Measurements from ENCODE around the gene POU2F3. TPM values are rescaled to one million over a fixed set of nuclear protein-coding genes. Genes with fewer than 3 reads are reported as not detected.
"Not testable (repeated sequence)": the region's sequence is repeated elsewhere in the genome, so short reads cannot be mapped to it uniquely, and the experiment has no call there.

POU2F3 gene
- total RNA-seq, 1 donor from 2014 or later = not detected

DNA sequence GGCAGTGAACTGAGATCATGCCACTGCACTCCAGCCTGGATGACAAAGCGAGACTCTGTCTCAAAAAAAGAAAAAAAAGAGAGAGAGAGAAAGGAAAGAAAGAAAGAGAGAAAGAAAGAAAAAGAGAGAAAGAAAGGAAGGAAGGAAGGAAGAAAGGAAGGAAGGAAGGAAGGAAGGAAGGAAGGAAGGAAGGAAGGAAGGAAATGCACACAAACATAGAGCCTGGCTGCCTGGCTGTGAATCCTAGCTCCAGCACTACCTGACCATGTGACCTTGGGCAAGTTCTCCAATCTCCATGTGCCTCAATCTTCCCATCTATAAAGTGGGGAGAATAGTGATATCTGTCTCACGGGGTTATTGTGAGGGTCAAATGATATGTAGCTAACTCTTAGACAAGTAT is 34.0 kb downstream of the POU2F3 start:
- DNase-seq (ENCODE audit: low spot score); ATAC-seq: not testable (repeated sequence)

- no peak for ATAC-seq
- no peak for DNase-seq (ENCODE audit: low spot score)
Observed at GRCh38 chr11:120279502-120279901, 39.6 kb downstream of the POU2F3 start.

DNA sequence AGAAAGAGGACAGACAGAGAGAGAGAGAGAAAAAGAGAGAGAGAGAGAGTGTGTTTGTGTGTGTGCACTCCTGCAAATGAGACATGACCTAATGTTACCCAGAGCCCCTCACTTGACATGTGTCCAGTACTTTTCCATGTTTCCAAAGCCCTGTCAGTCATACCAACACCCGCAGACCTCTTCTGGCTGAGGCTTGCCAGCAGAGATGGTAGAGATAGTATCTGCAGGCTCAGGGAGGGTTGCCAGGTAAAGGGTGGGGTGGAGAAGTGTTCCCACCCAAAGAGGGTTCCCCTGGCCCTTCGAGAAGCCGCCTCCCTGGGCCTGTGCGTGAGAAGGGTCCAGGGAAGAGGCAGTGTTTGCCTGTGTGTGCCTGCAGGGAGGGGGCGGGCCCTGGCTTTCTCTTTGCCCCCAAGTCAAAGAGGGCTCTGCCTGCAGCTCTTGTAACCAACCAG is 40.7 kb downstream of the POU2F3 start:
- DNase-seq (ENCODE audit: low spot score) (no peak), ATAC-seq (no peak)

DNA sequence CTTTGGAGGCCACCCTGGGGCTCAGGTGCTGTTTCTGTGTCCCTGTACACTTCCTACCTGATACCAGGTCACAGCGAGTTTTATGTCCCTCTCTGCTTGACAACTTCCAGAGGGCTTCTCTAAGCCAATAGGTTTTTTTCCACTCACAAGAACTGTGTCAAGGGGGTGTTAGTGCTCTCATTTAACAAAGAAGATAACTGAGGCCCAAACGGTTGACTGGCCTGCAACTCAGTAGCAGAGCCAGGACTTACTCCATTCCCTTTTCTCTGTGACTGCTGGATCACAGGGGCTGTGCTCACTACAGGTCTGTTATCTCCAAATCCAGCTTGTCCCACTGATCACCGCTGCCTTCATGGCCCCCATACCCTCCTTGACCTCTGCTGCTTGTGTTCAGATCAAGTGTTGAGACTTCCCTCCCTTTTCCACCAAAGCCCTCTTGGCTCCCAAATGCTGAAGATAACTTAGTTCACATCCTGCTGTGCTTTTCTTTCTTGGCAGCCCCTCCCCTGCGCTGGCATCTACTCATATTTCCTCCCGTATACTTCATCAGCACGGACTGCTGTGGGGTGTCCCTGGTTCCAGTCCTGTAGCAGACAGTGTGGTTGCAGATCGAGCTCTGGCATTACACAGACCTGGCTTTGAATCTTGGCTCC is 41.3 kb downstream of the POU2F3 start:
- ATAC-seq (no peak), DNase-seq (ENCODE audit: low spot score) (no peak)

DNA sequence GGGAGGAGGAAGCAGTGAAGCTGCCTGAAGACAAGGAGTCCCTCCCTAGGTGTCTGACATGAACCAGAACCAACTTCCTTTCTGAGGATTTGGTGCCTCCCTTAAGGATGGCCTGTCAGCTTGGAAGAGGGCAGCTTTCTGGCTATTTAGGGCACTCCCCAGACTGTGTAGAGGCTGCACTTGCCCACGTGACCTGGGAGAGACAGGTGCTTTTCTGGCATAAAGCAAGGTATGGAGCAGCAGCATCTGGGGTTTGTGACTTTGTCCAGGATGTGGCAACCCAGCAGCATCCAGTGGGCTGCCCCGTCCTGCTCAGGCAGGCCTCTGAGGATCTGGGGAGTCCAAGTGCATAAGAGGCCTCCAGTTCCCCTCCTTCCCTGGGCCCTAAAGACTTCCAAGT is 43.2 kb downstream of the POU2F3 start:
- ATAC-seq (no peak), DNase-seq (ENCODE audit: low spot score) (no peak)

GRCh38 chr11:120284272-120284671 is 44.3 kb downstream of the POU2F3 start:
- DNase-seq (ENCODE audit: low spot score) (no peak), ATAC-seq (peak; percentile 31)

- no peak for DNase-seq (ENCODE audit: low spot score)
Observed at GRCh38 chr11:120285256-120285655, 45.3 kb downstream of the POU2F3 start.

DNA sequence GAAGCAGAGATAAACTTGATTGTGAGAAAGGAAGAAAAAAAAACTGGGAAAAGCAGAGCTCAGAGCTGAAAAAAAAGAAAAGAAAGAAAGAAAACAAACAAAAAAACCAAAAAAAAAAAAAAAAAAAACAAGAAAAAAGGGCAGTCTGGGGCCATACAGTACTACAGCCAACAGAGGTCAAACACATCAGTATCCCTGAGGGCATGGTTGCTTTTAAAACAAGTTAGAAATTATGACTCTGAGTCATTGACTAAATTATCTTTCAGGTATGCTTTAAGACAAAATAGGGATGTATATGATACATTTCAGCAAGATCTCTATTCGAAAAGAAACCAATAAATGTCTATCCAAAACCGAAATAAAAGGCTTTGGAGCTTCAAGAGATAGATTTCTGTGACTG is 48.1 kb downstream of the POU2F3 start:
- no peak for ATAC-seq
- no peak for DNase-seq (ENCODE audit: low spot score)

More at GRCh38 chr11:120285256-120285655, 45.3 kb downstream of the POU2F3 start:
- no peak for ATAC-seq

- DNase-seq (ENCODE audit: low spot score) = no peak
- no peak for ATAC-seq
Observed at GRCh38 chr11:120289426-120289825, 49.5 kb downstream of the POU2F3 start.

- ATAC-seq = peak; percentile 81
- no peak for DNase-seq (ENCODE audit: low spot score)
Observed at GRCh38 chr11:120290956-120291355, 51.0 kb downstream of the POU2F3 start.

DNA sequence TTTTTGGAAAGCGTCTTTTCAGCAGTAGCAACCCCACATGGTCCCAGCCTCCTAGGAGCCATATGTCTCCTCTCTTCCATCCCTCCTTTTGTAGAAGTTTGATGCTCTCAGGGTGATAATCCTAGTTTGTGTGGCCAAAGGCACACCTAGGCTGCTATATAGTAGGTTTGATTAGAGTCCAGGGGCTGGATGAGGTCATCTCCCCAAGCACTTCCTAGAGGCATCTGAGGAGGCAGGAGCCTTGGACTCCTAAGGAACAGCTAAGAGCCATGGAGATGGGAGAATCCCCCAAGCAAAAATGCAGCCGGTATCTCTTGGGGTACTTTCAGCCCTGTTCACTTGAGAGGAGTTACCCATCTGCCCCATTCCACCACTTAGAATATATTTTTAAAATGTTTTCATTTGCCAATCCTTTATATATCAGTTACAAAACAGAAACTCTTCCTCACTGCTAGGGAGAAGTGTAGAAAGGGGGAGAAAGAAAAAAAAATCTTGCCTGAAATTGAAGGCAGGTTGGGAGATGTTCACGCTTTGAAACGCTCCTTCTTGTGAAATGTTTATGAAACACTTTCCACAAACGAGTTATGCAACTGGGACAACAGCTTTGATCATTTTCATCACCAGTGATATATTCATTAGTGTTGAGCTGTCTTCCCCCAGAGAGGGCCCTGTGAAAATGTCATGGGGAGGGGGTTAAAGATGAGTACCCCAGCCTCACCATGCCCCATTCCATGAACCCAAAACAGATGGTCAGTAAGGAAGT is 53.3 kb downstream of the POU2F3 start:
- ATAC-seq (no peak), DNase-seq (ENCODE audit: low spot score) (no peak)

GRCh38 chr11:120294096-120294495 is 54.2 kb downstream of the POU2F3 start:
- no peak for ATAC-seq

DNA sequence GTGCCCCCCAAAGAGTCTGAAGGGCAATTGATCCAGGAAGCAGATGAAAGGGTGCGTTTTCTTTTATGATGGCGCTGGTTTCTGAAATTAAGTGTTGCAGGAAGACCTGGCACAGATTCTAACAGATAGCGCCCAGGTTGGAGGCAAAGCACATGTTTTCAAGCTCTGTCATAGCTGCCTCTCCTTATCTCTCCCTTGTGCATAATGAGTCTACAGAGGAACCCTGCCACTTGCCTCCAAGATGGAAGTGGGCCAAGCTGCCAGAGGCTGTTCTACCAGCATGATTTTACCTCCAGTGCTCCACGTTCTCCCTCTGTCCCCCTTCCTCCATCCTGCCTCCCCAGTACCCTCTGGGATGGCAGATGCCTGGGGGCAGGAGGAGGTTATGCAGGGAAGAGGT is 55.2 kb downstream of the POU2F3 start:
- DNase-seq (ENCODE audit: low spot score) (no peak), ATAC-seq (no peak)

More at GRCh38 chr11:120294096-120294495, 54.2 kb downstream of the POU2F3 start:
- no peak for DNase-seq (ENCODE audit: low spot score)

- ATAC-seq (no peak), DNase-seq (ENCODE audit: low spot score) (no peak)
Observed at GRCh38 chr11:120296554-120296953, 56.6 kb downstream of the POU2F3 start.

GRCh38 chr11:120298461-120298860 is 58.5 kb downstream of the POU2F3 start:
- no peak for DNase-seq (ENCODE audit: low spot score)
- ATAC-seq = no peak

- peak; percentile 73 for ATAC-seq
- DNase-seq (ENCODE audit: low spot score) = peak; percentile 68
Observed at GRCh38 chr11:120302001-120302805, 62.3 kb downstream of the POU2F3 start.

GRCh38 chr11:120303004-120303637 is 63.2 kb downstream of the POU2F3 start:
- peak; percentile 87 for ATAC-seq
- peak; percentile 71 for DNase-seq (ENCODE audit: low spot score)

DNA sequence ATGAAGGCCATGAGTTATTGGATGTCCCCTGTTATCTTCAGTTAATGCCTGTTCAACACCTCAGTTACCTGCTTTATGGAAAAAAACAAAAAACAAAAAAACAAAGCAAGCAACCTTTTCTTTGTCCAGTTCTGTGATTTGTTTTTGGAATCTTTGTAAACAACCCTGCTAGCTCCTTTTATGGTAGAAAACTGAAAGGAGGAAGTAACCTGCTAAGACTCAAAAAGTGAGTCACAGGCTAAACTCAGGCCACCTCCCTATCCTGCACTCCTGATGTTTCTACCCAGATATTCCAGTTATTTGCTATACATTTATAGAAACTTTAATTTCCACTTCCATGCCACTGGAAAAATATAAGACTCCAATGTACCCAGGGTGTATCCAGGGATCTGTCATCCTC is 64.6 kb downstream of the POU2F3 start:
- no peak for ATAC-seq

GRCh38 chr11:120305286-120305685 is 65.3 kb downstream of the POU2F3 start:
- DNase-seq (ENCODE audit: low spot score) = no peak
- no peak for ATAC-seq

More for the DNA sequence above, 64.6 kb downstream of the POU2F3 start:
- no peak for DNase-seq (ENCODE audit: low spot score)

GRCh38 chr11:120306519-120307242 is 66.7 kb downstream of the POU2F3 start:
- ATAC-seq (no peak), DNase-seq (ENCODE audit: low spot score) (no peak)
